NCI-H748 (cell line): ENCODE measurements around the gene ADCY6.

Source experiments
- DNase-seq: peaks from one replicate; lab custom pipeline; 2025; ENCODE audit not compliant: unreplicated experiment; lab: John Stamatoyannopoulos, UW

The ADCY6 gene

GRCh38 chr12:48788854-48789775 lies at the start of gene ADCY6:
Gene ADCY6 (minus strand): TSS chr12:48789089. CDS start chr12:48783434, 5,655 bp downstream.
- DNase-seq: peak; percentile 74

GRCh38 chr12:48838048-48838447 lies 49.2 kb upstream of the ADCY6 start:
- no peak for DNase-seq

- DNase-seq: no peak
These were observed 43.6 kb upstream of the ADCY6 start for GRCh38 chr12:48832321-48833060.

DNA sequence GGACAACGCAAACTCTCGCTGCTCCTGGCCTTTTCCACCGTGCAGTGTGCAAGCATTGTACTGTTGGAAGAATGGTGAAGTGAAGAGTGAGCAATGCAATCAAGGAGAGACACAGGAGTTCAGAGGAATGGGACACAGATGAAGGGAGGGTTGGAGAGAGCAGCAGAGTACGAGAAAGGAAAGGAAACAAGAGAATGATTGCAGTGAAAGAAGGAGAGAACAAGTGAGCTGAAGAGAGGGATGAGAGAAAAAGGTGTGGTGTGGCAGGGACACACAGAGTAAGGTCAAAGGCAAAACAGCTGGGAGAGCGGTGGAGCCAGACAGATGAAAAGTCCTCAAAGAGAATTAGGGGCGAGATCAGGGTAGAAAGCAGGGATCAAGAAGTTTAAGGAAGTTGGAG lies 42.4 kb upstream of the ADCY6 start:
- DNase-seq: no peak

DNA sequence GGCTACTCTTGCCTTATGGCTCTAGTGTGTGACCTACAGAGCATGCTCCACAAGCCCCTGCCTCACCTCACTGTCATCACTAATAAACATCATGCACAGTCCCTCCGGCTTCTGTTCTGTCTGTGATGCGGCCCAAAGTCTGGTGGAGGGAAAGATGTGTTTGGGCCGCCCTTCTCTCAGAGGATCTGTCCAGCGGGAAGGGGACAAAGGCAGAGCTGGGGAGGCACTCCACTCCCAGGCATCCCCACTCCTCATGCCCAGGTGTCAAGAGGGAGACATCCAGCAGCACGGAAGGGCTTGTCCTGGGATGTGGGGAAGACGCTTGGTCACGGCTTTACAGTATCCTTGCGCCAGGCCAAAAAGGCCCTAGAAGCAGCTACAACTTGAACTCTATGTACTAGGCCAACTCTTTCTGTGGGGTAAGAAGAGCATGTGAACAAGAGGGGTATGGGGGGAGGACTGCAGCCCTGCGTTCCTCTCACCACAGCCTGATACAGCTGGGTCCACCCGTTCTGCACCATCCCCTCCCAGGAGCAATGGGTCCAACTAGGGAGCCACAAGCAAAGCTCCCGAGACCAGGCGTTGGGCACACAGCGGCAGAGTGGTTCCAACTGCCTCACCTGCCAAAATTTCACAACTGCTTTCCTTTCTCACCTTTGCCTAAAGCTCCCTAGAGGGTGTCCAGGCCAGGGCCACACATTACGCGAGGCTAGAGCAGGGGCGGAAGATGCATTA lies 40.1 kb upstream of the ADCY6 start:
- no peak for DNase-seq

DNA sequence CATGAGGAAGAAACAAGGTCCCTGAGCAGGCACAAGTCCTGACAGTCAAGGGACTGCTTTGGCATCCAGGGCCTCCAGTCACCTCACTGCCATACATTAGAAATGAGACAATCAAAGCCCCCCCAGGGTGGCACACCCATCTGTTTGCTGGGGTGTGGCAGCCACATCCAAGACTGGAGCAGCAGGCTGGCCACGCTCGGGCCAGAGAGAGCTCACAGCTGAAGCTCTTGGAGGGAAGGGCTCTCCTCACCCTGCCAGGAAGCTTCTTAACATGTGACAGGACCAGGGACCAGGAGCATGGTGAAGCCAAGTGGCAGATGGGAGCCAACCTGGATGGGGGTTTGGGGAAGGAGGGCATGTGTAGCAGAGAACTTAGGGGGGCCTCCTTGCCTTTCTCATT lies 39.4 kb upstream of the ADCY6 start:
- DNase-seq: no peak

- no peak for DNase-seq
These were observed 38.7 kb upstream of the ADCY6 start for GRCh38 chr12:48827513-48828096.

- no peak for DNase-seq
These were observed 38.1 kb upstream of the ADCY6 start for GRCh38 chr12:48827026-48827425.

DNA sequence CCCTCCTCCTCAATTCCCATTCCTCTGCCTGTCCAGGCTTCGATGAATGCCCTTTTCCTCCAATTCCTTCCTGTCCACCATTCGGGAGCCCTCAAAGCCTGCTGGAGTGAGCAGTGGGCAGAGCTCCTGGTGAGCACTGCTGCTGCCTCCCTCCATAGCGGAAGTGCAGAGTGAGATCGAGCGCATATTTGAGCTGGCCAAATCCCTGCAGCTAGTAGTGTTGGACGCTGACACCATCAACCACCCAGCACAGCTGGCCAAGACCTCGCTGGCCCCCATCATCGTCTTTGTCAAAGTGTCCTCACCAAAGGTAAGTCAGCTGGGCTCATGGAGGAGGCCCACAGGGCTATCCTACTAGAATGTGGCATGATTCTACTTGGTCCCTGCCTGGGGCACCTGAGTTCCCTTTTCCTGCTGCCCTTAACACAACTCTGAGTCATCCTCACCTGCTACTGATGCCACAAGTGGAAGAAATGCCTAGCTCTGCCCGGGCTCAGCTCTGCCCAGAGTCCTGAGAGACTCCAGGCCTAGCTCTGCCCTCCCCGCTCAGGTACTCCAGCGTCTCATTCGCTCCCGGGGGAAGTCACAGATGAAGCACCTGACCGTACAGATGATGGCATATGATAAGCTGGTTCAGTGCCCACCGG lies 37.4 kb upstream of the ADCY6 start:
- DNase-seq: no peak

- no peak for DNase-seq
These were observed 36.0 kb upstream of the ADCY6 start for GRCh38 chr12:48824905-48825304.

GRCh38 chr12:48824112-48824511 lies 35.2 kb upstream of the ADCY6 start:
- DNase-seq: peak; percentile 19

- no peak for DNase-seq
These were observed 34.4 kb upstream of the ADCY6 start for GRCh38 chr12:48823281-48823680.

GRCh38 chr12:48822711-48823110 lies 33.8 kb upstream of the ADCY6 start:
- DNase-seq: no peak

- no peak for DNase-seq
These were observed 33.2 kb upstream of the ADCY6 start for GRCh38 chr12:48822139-48822538.

DNA sequence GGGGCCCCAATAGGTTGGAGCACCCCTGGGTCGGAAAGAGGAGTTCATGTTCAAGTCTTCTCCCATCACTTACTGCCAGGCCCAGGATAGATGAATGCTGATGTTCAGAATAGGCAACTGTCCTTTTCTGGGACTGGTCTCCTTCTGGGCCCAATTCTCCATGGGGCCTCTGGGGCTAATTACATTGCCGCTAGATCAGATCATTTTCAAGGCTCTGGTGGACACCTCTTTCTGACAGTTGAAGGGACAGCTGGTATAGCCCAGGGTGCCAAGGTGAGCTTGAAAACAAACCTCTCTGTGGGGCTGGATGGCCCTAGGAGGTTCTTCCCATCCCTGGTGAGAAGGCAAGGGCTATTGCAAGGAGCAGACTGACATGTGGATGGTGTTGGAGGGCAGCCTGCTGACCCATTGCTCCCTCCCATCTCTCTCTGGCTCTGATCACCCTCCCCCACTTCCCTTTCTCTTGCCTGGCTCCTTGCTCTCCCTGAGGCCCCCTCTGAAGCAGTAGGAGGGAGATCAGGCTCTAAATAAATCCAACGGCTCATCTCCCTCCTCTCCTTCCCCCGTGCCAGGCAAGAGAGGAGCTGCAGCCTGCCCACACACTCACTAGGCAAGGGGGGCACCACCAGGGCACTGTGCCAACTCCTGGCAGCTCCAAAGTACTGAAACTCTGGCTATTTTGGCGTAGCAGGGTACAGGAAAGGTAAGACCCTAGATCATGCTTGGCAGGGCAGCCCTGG lies 31.3 kb upstream of the ADCY6 start:
- DNase-seq: no peak

DNA sequence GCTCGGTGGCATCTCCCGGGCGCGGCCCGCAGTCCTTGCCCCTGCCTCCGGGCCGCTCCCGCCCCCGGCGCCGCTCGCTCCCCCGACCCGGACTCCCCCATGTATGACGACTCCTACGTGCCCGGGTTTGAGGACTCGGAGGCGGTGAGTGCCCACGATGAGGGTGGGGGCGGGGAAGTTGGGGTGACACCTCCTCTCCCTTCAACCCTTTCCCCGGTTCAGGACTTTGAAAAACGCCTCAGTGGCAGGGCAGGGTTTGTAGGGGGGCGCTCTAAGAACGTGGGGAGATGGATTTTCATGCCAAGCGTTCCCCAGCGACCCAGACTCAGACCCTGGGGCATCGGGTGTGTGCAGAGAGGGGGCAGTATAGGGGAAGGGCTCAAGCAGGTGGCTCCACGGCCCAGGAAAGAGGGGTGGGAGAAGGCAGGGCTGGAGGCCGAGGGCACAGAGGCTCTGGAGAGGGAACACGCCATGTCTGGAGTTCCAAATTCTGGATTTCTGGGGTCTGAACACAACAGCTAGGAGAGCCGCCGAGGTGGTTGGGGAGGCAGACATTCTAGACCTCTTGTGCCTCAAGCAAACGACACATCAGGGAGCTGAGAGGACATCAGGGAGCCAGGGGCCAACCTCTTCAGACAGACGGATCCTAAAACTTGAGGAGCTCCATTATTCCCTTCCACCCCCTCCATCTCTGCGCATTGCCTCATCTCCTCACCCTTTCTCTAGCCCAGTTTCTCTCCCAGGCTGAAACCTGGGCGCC lies 30.1 kb upstream of the ADCY6 start:
- peak; percentile 59 for DNase-seq

DNA sequence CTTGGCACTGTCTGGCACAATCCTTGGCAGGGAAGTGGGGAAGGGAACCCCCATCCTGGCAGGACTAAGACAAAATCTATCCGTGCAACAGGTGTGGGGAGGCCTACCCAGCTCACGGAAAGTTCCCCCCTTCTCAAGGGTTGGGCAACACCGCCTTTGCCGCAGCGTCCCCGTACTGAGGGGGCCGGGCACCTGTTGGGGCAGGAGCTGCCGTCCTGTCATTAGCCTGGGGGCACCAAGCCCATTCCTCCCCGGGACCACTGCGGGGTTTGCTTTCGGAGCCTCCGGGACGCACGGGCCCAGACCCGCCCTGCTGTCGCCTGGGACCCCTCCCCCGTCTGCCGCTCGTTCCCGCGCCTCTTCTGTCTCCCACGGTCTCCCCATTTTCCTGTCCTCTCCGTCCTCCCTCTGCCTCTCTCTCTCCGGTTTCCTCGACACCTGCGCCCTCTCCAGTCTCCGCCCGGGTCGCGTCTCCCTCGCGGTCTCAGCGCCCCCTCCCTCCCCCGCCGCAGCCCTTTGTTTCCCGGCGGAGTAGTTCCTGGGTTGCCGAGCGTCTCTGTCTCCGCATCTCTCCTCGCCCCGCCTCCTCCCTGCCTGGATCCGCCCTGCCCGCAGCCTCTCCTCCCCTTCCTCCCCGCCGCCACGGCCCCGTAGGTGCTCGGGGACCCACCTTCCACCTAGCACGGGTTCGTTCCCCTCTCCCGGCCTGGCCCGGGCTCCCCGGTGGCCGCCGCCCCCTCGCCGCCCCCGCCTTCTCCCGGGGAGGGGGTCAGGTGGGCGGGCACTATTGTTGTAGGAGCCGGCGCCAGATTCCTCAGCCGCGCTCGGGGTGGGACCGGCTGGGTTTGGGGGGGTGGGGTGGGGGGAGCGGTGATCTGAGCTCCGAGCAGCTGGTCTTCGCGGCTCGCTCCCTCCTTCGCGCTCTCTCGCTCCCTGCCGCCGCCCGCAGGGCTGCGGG lies 29.3 kb upstream of the ADCY6 start, which contains the start of gene CACNB3:
Gene CACNB3 (plus strand): TSS at position 624 of the 958 bp plus-strand sequence. CDS start 434 bp downstream, outside the sequence.
- peak; percentile 87 for DNase-seq
